ENCODE data around the gene SF3B3.

The SF3B3 gene

DNA sequence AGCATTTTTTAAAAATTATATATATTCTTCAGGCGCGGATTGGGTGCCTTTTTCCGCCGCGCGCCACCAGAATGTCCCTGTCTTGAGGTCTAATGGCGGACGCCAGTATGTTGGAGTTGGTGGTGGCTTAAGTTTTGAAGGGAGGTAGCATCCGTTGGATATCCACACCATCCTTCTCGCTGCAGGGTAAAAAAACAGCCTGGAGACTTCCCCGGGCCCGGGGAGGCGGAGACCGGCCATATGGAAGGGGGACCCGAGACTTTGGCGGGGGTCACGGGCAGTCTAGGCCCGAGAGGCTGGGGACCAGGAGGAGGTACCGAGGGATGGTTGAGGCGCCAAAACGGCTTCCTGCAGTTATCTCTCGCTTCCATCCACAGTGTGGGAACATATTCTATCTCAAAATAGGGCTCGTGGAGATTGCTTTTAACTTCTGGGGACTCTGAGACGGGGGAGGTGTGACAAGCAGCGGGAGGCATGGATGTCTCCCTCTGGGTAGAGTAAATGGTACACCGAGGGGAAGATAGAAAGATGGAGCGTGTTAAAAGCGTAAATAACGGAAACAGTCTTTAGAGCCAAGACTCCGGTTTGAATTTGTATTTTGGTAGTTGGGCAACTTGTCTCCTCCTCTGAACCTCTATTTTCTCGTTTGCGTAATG lies at the start of gene SF3B3:
TSS of gene SF3B3 (plus strand) at position 74 of the 656 bp plus-strand sequence. CDS start 2,841 bp downstream, outside the sequence.
- H3K27me3 Mint-ChIP-seq, result no peaks in the 10 kb centered on the region

DNA sequence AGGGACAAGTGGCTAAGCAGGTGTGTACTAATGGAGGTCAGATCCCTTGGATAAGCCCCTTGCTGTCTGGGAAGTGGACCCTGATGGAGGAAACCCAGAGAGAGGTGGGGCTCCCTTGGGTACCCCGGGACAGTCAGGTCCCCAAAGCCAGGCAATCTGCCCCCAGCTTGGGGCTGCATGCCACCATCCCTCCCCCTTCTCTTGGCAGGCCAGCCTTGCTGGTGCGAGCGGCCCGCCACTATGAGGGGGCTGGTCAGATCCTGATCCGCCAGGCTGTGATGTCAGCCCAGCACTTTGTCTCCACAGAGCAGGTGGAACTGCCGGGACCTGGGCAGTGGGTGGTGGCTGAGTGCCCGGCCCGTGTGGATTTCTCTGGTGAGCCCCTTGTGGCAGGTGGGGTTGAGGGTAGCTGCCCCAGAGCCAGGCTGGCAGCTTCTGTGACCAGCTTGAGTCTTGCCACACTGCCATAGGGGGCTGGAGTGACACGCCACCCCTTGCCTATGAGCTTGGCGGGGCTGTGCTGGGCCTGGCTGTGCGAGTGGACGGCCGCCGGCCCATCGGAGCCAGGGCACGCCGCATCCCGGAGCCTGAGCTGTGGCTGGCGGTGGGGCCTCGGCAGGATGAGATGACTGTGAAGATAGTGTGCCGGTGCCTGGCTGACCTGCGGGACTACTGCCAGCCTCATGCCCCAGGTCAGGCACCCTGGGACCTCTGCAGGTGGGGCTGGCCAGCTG lies 49.1 kb upstream of the SF3B3 start:
- Mint-ChIP-seq H3K4me3 (no peak overlapping the region), H3K27ac (no peak overlapping the region), H3K9me3 (no peaks in the 10 kb centered on the region), H3K27me3 (no peaks in the 10 kb centered on the region), H3K4me1 (ENCODE audit: low read depth) (peaks cover 26% of the 10 kb centered on the region), H3K36me3 (ENCODE audit: low read depth) (no peaks in the 10 kb centered on the region)

More for the DNA sequence above, at the start of gene SF3B3:
- H3K27ac Mint-ChIP-seq, result peak within 1 kb of the TSS; percentile 100
- peaks cover 43% of the 10 kb centered on the region for H3K36me3 Mint-ChIP-seq (ENCODE audit: low read depth)
- H3K4me1 Mint-ChIP-seq (ENCODE audit: low read depth), result peaks cover 68% of the 10 kb centered on the region
- no peaks in the 10 kb centered on the region for H3K9me3 Mint-ChIP-seq
- peak within 1 kb of the TSS; percentile 98 for H3K4me3 Mint-ChIP-seq

DNA sequence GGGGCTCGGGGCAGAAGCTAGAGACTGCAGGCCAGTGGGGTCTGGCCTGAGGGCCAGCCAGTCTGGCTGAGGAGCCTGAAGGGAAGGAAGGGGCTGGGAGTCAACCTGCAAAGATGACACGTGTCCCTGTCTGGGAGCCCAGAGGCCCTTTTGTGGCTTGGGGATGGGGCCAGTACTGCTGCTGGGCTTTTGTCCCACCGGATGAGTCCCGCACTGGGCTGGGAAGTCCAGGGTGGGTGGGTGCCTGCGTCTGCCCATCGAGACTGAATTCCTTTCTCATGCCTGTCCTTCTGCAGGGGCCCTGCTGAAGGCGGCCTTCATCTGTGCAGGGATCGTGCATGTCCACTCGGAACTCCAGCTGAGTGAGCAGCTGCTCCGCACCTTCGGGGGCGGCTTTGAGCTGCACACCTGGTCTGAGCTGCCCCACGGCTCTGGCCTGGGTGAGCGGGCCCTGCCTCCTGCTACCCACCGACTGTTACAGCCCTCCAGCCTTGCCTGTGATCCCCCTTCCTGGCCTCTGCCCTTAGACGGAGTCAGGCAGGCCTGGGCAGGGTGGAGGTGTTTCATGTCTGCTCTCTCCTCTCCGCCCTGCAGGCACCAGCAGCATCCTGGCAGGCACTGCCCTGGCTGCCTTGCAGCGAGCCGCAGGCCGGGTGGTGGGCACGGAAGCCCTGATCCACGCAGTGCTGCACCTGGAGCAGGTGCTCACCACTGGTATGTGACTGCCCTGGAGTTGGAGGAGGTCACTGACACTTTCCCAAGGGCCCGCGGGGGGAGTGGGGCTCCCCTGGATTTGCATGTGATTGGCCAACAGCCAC lies 48.4 kb upstream of the SF3B3 start:
- Mint-ChIP-seq H3K36me3 (ENCODE audit: low read depth) (no peaks in the 10 kb centered on the region), H3K4me1 (ENCODE audit: low read depth) (peaks cover 26% of the 10 kb centered on the region), H3K9me3 (no peaks in the 10 kb centered on the region), H3K27me3 (no peaks in the 10 kb centered on the region), H3K27ac (peak overlapping the region; percentile 49), H3K4me3 (no peak overlapping the region)

- Mint-ChIP-seq H3K36me3 (ENCODE audit: low read depth) (no peaks in the 10 kb centered on the region), H3K9me3 (no peaks in the 10 kb centered on the region), H3K27me3 (no peaks in the 10 kb centered on the region), H3K27ac (peak overlapping the region; percentile 87), H3K4me3 (peak overlapping the region; percentile 12), H3K4me1 (ENCODE audit: low read depth) (peaks cover 26% of the 10 kb centered on the region)
These were observed 47.2 kb upstream of the SF3B3 start for GRCh38 chr16:70476272-70477020.

DNA sequence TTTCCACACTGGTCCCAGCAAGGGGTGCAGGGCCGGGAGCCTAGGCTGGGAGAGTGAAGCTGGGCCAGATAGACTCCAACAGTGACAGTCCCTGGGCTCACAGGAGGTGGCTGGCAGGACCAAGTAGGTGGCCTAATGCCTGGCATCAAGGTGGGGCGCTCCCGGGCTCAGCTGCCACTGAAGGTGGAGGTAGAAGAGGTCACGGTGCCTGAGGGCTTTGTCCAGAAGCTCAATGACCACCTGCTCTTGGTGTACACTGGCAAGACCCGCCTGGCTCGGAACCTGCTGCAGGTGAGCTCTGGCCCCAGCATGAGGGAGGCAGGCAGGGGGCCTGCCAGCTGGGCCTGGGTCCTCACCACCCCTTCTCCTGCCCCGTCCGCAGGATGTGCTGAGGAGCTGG lies 45.4 kb upstream of the SF3B3 start:
- Mint-ChIP-seq H3K9me3 (no peaks in the 10 kb centered on the region), H3K36me3 (ENCODE audit: low read depth) (no peaks in the 10 kb centered on the region), H3K27ac (peak overlapping the region; percentile 49), H3K4me3 (no peak overlapping the region), H3K27me3 (no peaks in the 10 kb centered on the region), H3K4me1 (ENCODE audit: low read depth) (peaks cover 26% of the 10 kb centered on the region)

- Mint-ChIP-seq H3K27ac (no peak overlapping the region), H3K36me3 (ENCODE audit: low read depth) (no peaks in the 10 kb centered on the region), H3K4me1 (ENCODE audit: low read depth) (peaks cover 26% of the 10 kb centered on the region)
These were observed 44.7 kb upstream of the SF3B3 start for GRCh38 chr16:70478912-70479341.

DNA sequence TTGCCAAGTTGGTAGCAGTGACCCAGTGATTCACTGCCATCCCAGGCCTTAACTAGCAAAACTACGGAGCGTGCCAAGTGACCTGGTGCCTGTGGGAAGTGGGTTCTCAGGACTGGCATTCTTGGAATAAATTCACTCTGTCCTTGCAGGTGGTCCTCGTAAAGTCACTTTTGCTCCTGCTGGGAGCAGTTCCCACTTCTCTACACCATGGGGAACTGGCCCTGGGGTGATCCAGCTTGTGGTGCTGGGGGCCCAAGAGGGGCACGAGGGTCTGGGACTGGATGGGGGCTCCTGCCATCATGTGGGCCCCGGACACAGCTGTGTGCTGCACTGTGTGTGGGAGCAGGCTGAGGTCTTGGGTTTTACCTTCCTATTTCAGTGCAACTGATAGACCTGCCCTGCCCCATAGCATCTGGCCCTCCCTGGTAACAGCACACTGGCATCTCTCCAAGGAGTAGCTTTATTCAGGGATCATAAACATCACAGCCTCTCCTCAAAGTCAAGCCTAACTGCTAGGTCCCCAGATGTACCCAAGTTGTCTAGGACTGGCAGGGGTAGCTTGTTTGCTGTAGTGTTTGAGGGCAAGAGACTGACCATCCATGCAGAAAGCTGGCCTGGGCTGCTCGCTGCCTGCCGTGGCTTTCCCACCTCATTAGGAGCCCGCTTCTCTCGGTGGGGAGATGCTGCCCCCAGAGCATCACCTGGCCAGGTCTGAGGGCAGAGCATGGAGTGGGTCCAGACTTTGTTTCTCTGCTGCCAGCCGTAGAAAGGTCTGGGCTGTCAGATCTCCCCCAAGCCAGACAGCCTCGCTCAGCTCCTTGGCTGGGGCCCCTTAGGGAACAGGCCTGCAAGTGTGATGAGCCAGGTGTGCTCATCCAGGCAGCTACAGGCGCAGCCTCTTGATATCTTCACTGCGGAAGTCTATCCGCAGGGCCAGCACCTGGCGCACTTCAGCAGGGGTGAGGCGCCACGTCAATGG lies 43.2 kb upstream of the SF3B3 start:
- H3K4me3 Mint-ChIP-seq, result no peak overlapping the region
- H3K9me3 Mint-ChIP-seq, result no peaks in the 10 kb centered on the region
- no peak overlapping the region for H3K27ac Mint-ChIP-seq
- peaks cover 25% of the 10 kb centered on the region for H3K4me1 Mint-ChIP-seq (ENCODE audit: low read depth)
- H3K36me3 Mint-ChIP-seq (ENCODE audit: low read depth), result no peaks in the 10 kb centered on the region
- no peaks in the 10 kb centered on the region for H3K27me3 Mint-ChIP-seq

More at GRCh38 chr16:70478912-70479341, 44.7 kb upstream of the SF3B3 start:
- Mint-ChIP-seq H3K9me3 (no peaks in the 10 kb centered on the region), H3K4me3 (no peak overlapping the region), H3K27me3 (no peaks in the 10 kb centered on the region)

DNA sequence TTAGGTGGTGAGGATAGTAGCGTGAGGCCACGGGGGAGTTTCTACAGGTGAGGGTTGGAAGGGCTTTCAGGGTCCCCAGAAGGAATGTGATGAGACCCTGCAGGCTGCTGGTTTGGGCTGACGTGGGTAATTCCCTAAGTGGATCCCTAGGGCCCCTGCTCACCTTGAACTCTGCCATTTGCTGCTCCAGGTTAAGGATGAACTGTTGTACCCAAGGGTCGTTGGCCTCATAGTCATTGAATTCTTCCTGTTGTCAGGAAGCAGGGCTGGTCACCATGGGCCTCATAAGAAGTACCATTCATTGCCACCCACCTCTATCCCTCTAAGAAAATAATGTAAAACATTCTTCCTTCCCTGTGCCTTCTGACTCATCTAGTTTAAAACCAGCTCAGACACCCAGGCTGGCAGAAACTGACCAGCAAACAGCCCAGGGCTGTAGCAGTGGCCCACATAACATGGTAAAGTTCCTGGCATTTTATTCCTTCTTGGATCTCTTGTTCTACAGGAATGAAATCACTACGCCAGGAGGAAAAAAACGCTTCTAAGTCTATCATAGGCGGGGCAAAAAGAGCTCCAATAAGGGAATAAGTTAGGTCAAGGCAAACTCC lies 41.6 kb upstream of the SF3B3 start:
- Mint-ChIP-seq H3K27ac (peak overlapping the region; percentile 4), H3K4me3 (no peak overlapping the region), H3K4me1 (ENCODE audit: low read depth) (peaks cover 11% of the 10 kb centered on the region), H3K36me3 (ENCODE audit: low read depth) (peaks cover 6% of the 10 kb centered on the region), H3K9me3 (no peaks in the 10 kb centered on the region), H3K27me3 (no peaks in the 10 kb centered on the region)

DNA sequence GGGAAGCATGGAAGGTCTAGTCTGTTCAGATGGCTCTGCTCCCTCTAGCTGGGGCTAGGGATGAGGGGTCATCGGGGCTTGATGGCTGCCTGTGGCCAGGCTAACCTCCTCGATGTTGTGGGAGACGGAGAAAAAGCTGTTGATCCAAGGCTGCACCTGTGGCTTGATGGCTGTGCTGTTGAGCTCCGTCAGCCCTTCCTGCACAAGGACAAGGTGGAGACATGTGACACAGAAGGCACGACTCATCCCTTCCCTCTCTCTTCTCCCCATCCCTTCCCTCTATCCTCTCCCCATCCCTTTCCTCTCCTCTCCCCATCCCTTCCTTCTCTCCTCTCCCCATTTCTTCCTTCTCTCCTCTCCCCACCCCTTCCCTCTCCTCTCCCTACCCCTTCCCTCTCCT lies 41.0 kb upstream of the SF3B3 start:
- H3K27ac Mint-ChIP-seq, result no peak overlapping the region
- H3K9me3 Mint-ChIP-seq, result no peaks in the 10 kb centered on the region
- H3K4me1 Mint-ChIP-seq (ENCODE audit: low read depth), result peaks cover 5% of the 10 kb centered on the region
- no peak overlapping the region for H3K4me3 Mint-ChIP-seq
- H3K36me3 Mint-ChIP-seq (ENCODE audit: low read depth), result peaks cover 6% of the 10 kb centered on the region
- no peaks in the 10 kb centered on the region for H3K27me3 Mint-ChIP-seq

GRCh38 chr16:70483426-70483825 lies 40.2 kb upstream of the SF3B3 start:
- H3K4me1 Mint-ChIP-seq (ENCODE audit: low read depth), result no peaks in the 10 kb centered on the region
- no peaks in the 10 kb centered on the region for H3K9me3 Mint-ChIP-seq
- H3K4me3 Mint-ChIP-seq, result no peak overlapping the region
- no peak overlapping the region for H3K27ac Mint-ChIP-seq
- no peaks in the 10 kb centered on the region for H3K27me3 Mint-ChIP-seq
- peaks cover 6% of the 10 kb centered on the region for H3K36me3 Mint-ChIP-seq (ENCODE audit: low read depth)

DNA sequence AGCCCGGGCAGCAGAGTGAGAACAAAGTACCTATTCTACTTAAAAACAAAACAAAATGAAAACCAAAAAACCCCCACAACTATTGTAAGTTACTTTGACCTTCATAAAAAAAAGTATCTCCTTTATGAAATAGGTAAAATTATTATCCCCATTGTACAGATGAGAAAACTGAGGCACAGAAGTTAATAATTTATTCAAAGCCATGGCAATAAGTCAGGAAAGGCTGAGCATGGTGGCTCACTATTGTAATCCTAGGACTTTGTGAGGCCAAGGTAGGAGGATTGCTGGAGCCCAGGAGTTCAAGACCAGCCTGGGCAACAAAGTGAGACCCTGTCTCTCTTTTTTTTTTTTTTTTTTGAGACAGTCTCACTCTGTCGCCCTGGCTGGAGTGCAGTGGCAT lies 38.7 kb upstream of the SF3B3 start:
- Mint-ChIP-seq H3K36me3 (ENCODE audit: low read depth) (peaks cover 6% of the 10 kb centered on the region), H3K9me3 (no peaks in the 10 kb centered on the region), H3K27me3 (no peaks in the 10 kb centered on the region), H3K4me3 (no peak overlapping the region), H3K27ac (no peak overlapping the region), H3K4me1 (ENCODE audit: low read depth) (no peaks in the 10 kb centered on the region)

GRCh38 chr16:70490261-70490660 lies 33.4 kb upstream of the SF3B3 start:
- Mint-ChIP-seq H3K36me3 (ENCODE audit: low read depth) (peaks cover 33% of the 10 kb centered on the region), H3K27ac (no peak overlapping the region), H3K9me3 (no peaks in the 10 kb centered on the region), H3K27me3 (no peaks in the 10 kb centered on the region), H3K4me3 (no peak overlapping the region), H3K4me1 (ENCODE audit: low read depth) (peaks cover 17% of the 10 kb centered on the region)

GRCh38 chr16:70493802-70494201 lies 29.8 kb upstream of the SF3B3 start:
- Mint-ChIP-seq H3K27ac (peak overlapping the region; percentile 57), H3K27me3 (no peaks in the 10 kb centered on the region), H3K36me3 (ENCODE audit: low read depth) (peaks cover 43% of the 10 kb centered on the region), H3K4me1 (ENCODE audit: low read depth) (peaks cover 17% of the 10 kb centered on the region), H3K4me3 (no peak overlapping the region), H3K9me3 (no peaks in the 10 kb centered on the region)
